ENCODE results near the gene PRKX. TPM values are rescaled to one million over a fixed set of nuclear protein-coding genes. Genes with fewer than 3 reads are reported as not detected.
"Not testable (repeated sequence)": the region's sequence is repeated elsewhere in the genome, so short reads cannot be mapped to it uniquely, and the experiment has no call there.

PRKX gene
- total RNA-seq, 1 donor from 2014 or later, result 18.9 TPM

DNA sequence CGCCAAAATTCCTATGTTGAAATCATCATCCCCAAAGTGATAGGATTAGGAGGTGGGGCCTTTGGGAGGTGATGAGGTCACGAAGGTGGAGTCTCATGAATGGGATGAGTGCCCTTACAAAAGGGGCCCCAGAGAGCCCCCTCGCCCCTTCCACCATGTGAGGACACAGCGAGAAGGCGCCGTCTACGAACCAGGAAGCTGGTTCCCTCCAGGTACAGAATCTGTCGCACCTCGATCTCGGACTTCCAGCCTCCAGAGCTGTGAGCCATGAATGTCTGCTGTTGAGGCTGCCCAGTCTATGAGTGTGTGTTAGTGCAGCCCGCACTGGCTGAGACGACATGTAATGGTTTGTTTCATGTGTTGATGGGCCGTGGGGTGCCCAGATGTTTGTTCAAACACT is 60.3 kb downstream of the PRKX start:
- no peak for DNase-seq

DNA sequence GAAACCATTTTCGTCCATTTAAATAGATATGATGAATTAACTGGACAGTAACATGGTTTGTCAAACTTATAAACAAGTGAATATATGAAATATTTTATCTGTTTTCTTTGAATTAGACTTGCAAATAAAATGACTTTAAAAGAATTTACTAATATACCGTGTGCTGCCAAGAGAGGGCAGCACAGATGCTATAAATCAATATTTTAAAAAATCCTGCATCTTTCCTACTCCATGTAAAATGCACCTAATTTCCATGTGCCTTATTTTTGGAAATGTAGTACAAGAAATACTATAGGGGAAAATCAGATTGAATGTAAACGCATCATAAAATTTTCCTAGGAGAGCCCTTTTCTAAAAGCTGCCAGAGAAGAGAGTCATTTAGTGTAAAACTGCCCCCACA is 62.2 kb downstream of the PRKX start:
- peak; percentile 51 for DNase-seq

- DNase-seq, result no peak
Observed at GRCh38 chrX:3648084-3648483, 65.4 kb downstream of the PRKX start.

DNA sequence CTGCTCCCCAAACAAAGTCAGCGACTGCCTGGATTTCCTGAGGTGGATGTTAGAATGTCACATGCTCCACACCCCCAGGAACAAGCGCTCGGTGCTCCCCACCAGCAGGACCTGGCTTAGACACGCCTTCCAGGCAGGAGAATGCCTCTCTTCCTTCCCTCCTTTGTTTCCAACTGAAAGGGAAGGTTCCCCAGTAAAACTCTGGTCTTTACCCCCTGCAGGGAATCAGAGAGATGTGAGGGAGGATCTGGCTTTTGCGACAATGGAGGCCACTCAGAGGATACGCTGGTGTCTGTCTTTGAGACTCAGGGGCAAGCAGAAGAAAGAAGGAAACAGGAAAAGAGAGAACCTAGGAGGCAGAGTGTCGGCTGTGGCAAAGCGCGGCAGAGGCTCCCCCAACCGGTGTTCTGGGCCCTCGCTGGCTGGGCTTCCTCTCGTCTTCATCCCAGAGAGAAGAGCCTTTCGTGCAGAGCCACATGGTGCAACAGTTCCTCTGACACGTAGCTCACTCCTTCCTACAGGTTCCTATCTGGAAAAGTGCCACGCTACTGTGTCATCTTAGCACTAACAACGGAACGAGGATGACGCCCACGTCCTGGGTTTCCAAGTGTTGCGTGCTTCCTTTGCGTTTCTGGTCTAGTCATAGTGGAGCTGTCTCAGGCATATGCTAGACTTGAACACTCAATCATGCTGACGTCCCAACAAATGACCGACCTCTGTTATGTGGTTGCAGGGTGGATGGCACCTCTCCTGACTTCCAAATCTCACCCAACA is 73.4 kb downstream of the PRKX start:
- not testable (repeated sequence) for DNase-seq

DNA sequence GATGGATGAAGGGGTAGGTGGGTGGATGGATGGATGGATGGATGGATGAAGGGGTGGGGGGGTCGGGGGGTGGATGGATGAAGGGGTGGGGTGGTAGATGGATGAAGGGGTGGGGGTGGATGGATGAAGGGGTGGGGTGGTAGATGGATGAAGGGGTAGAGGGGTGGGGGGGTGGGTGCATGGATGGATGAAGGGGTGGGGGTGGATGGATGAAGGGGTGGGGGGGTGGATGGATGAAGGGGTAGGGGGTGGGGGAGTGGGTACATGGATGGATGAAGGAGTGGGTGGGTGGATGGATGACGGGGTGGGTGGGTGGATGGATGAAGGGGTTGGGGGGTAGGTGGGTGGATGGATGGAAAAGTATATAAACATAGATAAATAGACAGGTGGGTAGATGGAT is 74.2 kb downstream of the PRKX start:
- DNase-seq, result no peak

DNA sequence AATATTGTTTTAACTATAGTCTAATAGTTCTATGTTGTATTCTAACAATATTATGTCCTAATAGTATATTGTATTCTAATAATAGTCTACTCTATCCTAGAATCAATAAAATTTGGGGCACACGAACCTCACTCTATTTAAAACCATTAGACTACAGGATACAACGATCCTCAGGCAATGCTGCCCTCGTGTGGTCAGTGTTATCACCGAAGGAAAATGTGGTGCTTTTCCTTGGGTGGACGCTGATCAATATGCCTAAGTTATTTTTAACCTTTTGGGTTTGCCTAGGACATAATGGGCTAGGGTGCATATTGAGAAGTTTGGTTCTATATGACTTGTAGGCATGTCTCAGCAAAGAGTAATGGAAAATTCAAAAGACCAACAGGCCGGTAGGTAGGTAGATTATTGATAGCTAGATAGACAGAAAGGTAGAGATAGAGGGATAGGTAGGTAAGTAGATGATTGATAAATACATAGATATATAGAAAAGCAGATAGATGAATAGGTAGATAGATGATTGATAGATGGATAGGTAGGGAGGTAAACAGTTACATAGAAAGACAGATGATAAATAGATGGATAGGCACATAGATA is 75.1 kb downstream of the PRKX start:
- peak; percentile 68 for DNase-seq

DNA sequence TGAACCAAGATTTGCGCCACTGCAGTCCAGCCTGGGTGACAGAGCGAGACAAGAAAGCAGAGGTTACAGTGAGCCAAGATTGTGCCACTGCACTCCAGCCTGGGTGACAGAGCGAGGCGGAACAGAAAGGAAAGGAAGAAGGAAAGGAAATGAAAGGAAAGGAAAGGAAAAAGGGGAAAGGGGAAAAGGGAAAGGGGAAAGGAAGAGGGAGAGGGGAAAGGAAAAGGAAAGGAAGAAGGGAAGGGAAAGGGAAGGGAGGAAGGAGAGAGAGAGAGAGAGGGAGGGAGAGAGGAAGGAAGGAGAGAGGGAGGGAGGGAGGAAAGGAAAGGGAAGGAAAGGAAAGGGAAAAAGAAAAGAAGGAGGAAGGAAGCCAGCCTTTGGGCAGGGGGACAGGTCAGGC is 76.6 kb downstream of the PRKX start:
- no peak for DNase-seq

DNA sequence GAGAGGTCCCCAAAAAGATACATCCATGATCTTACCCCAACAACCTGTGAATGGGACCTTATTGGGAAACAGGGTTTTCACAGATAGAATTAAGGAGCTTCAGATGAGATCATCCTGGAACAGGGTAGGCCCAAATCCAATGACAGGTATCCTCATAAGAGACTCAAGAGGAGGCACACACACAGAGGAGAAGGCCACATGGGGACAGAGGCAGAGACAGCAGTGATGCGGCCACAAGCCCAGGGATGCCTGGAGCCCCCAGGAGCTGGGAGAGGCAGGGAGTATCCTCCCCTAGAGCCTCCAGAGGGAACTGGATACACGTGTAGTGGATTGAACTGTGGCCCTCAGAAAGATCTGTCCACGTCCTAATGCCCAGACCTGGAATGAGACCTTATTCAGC is 82.3 kb downstream of the PRKX start:
- no peak for DNase-seq

DNA sequence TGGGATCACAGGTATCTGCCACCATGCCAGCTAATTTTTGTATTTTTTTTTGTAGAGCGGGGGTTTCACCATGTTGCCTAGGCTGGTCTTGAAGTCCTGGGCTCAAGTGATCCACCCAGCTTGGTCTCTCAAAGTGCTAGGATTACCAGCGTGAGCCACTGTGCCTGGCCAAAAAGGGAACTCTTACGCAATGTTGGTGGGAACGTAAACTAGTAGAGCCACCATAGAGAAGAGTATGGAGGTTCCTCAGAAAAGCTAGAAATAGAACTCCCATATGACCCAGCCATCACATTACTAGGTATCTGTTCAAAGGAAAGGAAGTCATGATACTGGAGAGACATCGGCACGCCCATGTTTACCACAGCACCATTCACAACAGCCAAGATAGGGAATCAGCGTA is 85.9 kb downstream of the PRKX start:
- no peak for DNase-seq

- no peak for DNase-seq
Observed at GRCh38 chrX:3621414-3621813, 92.0 kb downstream of the PRKX start.

- DNase-seq, result not testable (repeated sequence)
Observed at GRCh38 chrX:3611744-3612143, 101.7 kb downstream of the PRKX start.

DNA sequence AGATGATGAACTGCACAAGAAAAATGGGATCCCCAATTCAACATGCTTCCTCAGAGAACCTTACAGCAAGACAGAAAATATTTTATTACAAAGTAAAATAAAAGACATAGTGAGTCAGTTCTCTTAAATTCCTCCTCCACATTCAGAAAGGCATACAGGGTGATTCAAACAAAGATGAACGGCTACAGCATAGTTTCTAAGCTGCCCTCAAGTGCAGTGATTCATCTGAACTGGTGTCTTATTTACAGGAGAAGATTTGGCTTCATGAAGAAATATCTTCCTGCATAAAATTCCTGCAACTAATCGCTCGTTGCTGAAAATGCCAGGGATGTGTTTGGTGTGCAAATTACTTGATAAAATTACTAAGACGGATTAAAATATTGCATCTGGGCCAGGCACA is 103.6 kb downstream of the PRKX start:
- DNase-seq, result no peak

- no peak for DNase-seq
Observed at GRCh38 chrX:3603026-3603661, 110.3 kb downstream of the PRKX start.

DNA sequence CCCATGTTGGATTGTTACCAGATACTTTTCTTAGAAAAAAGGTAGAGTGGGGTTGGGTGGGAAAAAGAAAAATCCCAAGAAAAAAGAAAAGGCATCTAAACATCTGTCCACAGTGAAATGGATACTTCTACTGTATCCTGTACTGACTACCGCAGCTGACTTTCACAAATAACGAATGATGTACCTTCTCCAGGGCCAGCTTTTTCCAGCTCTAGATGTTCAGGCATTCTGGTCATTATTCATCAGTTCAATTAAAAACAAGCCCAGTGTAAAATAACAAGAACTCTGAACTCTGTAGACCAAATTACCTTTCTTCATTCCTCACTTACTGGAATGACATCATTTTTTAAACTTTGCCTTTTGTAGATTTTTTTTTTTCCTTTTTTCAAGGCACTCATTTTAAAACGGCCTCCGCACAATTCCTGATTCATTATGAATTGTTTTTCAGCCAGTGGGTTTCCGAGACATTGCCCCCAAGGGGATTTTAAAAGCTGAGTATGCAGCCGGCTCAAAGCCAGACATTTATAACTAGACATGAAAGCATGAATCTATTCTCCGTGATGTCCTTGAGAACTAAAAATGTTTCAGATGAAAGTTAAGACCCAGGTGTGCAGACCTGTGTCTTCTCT is 113.5 kb downstream of the PRKX start:
- peak; percentile 50 for DNase-seq

- no peak for DNase-seq
Observed at GRCh38 chrX:3598709-3599108, 114.7 kb downstream of the PRKX start.

- no peak for DNase-seq
Observed at GRCh38 chrX:3598046-3598605, 115.3 kb downstream of the PRKX start.

DNA sequence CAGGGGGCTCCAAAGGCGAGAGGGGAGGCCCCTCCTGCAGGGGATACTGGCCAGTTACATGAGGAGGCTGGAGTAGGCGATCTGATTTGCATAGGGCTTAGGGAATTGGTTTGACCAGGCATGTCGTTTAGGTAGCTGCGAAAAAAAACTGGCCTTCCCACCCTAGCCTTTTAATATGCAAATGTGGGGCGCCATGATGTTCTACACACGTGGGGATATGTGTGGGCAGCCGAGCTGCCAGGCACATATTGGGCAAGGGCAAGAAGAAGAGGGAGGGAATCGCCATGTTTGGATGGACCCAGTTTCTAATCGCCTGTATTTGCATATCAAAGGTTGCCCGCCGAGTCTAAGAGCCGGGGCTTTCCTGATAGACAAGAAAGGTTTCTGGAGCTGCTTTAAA is 121.3 kb downstream of the PRKX start:
- no peak for DNase-seq

GRCh38 chrX:3589474-3589873 is 124.0 kb downstream of the PRKX start:
- DNase-seq, result no peak

- no peak for DNase-seq
Observed at GRCh38 chrX:3585719-3586118, 127.7 kb downstream of the PRKX start.

- no peak for DNase-seq
Observed at GRCh38 chrX:3584415-3584996, 128.9 kb downstream of the PRKX start.

DNA sequence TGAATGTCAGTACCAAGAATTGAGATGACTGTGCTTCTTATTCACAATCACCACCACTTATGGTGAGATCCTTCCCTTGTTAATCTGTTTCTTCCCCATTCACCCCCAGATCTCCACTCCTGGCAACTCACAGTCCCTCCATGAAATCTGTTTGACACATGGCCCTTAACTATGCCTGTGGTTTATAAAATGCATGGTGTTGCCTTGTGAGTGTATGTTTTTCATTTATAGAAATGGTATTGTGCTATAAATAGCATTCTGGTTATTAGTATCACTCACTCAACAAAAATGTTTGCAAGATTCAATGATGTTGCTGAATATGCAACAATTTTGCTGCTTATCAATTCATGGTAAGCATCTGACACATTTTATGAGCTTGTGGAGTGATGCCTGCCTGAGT is 131.0 kb downstream of the PRKX start:
- no peak for DNase-seq

DNA sequence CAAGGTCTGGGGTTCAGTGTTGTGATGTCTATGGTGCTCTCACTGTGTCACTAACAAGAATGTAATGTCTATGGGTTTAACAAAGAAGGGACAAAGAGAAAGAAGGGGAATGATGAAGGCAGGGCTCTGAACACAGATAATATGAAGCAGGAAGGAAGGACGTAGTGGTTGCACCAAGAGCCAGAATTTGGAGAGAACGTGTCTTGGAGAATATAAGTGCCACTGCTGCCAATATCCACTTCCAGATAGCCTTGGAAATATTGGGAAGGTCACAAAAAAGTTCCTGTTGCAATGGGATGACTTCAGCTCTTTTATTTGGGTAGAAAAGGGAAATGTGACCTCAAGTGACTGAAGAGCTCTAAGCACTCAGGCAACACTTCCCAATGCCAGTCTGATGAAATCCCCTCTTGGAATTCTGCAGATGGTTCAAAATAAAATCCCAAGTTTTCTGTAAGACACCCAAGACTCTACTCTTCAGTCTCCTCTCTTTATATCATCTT is 131.8 kb downstream of the PRKX start:
- DNase-seq, result no peak

Data from tongue (tissue), 2 donors.